GM18499 (cell line): ENCODE measurements around the gene NDRG2.

Source experiments
- ATAC-seq: cut with Tn5 transposase; IDR thresholded peaks from one replicate; pipeline ENCODE4 v1.9.1; 2021; ENCODE audit warnings: moderate number of reproducible peaks; ENCODE audit not compliant: insufficient read depth, unreplicated experiment

The NDRG2 gene

DNA sequence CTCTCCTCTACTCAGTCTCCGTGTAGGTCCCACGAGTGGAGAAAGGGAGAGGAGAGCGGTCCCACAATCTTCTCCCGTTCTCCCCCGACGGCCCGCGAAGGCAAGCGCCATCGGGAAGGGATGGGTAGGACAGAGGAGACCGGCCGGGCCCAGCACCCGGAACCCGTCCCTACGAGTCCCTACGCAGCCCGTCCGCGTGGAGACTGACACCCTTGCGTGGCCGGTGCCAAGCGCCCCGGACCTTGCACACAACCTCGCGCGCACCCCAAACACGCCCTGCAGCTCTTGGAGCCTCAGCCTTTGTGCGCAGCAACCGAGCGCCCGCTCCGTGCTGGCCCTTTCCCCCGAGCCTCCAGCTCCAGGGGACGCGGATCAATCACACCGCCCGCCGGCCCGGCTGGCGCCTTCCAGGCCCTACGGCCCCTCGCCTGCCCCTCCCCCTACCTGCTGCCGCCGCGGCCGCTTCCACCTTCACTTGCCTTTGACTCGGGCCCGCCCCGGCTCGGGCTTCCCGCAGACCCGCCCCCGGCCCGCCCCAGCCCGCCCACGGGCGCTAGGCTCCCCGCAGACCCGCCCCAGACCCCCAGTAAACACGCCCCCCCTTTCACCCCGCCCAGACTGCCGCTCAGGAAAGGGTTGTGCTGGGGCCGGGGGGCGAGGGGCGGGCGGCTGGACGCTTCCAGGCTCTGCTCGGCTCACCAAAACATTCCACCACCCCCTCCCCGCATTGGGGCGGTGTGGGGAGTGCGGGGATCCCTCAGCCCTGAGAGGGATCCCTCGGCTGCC lies at the start of gene NDRG2:
NDRG2 (minus strand) TSS at position 477 of the 786 bp plus-strand sequence. CDS start 1,746 bp downstream, outside the sequence.
- ATAC-seq = no peak

DNA sequence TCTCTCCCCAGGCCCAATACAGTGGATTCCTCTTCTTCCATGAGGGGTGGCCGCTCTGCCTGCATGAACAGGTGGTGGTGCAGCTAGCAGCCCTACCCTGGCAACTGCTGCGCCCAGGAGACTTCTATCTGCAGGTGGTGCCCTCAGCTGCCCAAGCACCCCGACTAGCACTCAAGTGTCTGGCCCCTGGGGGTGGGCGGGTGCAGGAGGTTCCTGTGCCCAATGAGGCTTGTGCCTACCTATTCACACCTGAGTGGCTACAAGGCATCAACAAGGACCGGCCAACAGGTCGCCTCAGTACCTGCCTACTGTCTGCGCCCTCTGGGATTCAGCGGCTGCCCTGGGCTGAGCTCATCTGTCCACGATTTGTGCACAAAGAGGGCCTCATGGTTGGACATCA lies 49.1 kb upstream of the NDRG2 start:
- no peak for ATAC-seq

DNA sequence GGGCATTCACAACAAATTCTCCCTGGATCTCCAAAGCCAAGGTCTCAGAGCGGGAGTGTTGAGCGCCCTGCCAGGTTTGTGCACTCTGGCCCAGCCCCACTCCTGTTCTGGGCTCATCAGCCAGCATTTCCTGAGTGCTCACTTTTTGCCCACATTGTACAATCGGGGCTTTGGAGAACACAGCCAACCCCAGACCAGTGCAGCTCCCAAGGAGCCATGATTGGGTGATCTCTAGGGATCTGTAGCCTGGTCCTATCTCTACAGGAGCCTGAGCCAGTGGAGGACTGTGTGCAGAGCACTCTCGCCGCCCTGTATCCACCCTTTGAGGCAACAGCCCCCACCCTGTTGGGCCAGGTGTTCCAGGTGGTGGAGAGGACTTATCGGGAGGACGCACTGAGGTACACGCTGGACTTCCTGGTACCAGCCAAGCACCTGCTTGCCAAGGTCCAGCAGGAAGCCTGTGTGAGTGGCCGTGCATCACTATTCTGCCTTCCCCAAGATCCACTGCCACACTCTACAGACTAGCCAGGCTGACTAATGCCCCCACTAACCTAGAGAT lies 48.0 kb upstream of the NDRG2 start:
- ATAC-seq = no peak

DNA sequence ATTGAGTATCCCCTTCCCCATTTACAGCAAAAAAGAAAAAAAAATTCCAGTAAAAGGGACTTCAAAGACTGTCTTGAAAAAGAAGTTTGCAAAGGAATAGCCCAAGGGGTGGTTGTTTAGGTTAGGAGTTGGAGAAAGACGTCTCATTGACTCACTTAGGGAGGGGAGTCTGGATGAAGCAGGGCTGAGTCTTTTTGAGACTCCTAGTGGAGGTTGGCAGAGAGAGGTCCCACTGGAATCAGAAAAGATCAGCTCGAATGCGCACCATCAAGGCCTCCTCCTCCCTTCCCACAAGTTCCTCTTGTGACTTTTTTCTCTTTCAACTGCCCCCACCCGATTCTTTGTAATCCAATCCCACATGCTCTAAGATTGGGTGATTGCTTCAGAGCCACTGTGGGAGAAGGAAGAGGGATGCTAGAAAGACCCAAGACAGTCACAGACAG lies 47.2 kb upstream of the NDRG2 start:
- no peak for ATAC-seq

DNA sequence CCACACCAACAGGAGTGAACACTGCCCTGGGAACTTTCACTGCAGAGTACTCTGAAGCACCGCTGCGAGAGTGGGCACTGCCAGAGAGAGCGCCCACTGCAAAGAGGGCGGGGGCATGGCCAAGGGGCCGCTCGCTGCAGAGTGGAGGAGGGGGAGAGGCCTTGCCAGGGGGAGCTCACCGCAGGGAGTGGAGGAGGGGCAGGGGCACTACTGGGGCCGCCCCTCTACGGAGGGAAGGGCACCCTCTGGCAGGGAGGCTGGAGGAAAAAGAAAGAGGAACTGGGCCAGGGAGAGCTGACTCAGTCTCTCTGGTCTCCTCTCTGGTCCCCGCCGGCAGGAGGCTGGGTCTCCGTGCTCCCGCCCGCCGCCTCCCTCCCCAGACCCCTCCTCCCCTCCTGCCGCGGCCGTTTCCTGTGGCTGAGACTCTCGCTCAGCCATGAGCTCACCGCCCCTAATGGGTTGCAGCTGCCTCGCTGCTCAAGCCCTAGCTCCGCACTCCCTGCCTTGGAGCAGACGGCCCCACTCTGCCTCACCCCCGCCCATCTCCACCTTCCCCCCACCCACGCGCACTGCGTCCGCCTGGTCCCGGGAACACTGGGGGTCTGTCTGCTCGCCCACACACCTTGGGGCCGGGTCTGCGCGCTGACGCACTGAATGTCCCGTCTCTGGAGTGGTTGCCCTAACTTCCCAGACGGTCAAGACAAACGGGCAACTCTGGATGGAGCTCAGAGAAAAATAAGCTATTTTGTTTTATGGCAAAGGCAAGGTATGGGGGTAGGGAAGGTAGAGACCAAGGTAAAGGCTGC lies 46.6 kb upstream of the NDRG2 start:
- peak; percentile 53 for ATAC-seq

DNA sequence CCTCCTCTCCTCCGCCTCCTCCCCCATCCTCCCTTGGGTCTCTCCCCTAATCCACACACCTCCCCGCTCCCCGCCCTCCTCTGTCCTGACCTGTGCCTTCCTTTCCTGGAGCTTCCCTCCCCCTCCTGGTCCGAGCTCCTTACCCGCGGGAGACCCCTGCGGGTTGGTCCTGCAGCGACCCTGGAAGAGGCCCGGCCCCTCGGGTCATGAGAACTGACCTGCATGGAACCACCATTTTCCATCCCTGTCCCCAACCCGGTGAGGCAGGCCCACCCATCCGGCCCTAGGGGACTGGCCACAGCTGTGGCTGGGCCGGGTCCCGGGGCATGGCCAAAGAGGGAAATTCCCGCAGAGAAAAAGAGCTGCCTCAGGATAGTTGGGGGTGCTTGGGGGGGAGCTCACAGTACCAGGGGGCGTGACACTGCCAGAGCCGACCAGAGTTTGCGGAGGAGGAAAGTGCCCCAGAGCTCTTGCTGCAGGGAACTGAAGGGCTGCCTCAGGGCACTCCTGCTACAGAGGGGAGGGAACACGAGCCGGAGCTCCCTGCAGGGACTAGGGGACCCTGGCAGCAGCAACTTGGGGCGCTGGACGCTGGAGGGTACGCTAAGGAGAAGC lies 45.9 kb upstream of the NDRG2 start:
- ATAC-seq = no peak

DNA sequence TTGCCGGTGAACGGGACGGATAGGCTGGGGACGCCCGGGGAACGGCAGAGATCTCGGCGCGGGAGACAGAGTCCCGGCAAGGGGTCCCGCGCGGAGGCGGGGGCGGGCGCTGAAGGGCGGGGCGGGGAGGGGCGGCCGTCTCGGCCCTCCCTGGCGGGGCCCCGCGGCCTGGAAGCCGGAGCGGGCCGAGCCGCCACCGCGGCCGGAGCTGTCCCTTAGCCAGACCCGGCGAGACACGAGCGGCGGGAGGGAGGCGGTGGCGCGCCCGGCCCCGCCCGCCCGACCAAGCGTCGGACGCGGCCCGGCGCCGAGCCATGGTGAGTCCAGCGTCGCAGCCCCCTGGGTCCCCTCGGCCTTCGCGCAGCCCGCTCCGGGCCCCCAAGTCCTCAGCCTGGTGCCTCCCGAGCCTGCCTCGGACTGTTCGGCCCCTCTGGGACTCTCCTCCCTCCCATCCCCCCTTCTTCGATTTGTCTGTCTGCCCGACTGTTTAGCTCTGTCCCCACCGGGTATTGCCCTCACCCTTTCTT lies 45.3 kb upstream of the NDRG2 start, which contains the start of gene ARHGEF40:
ARHGEF40 (plus strand) TSS at position 222 of the 527 bp plus-strand sequence; CDS start at position 315, 93 bp downstream.
- ATAC-seq = no peak

DNA sequence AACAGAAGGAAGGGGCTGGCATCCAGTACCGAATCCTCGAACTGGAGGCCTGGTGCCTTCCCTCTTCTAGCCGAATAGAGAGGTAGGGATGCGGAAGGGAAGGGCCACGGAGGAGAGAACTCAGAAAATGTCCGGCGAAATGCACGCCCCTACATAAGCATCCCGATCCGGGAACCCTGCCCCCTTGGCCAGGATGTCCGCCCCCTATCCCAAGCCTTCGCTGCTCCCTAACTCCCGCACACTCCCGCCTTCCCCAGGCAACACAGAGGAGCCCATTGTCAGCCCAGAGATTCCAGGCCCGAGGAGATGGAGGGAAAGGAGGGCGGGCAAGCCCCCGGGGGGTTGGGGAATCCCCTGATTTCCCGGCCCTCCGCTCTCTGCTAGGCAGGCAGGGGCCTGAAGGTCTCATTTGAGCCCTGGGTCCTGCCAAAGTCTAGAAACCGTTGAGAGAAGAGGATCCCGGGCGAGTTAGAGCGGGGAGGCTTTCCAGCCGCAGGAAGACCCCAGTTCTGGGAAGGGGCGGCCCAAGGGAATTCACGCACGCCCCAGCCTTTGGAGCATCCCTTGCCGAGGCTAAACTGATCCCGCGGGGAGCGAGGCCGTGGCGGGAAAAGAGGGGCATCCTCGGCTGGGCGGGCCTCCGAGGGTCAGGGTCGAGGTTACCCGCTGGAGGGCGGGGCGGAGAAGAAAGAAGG lies 44.7 kb upstream of the NDRG2 start:
- ATAC-seq = no peak

DNA sequence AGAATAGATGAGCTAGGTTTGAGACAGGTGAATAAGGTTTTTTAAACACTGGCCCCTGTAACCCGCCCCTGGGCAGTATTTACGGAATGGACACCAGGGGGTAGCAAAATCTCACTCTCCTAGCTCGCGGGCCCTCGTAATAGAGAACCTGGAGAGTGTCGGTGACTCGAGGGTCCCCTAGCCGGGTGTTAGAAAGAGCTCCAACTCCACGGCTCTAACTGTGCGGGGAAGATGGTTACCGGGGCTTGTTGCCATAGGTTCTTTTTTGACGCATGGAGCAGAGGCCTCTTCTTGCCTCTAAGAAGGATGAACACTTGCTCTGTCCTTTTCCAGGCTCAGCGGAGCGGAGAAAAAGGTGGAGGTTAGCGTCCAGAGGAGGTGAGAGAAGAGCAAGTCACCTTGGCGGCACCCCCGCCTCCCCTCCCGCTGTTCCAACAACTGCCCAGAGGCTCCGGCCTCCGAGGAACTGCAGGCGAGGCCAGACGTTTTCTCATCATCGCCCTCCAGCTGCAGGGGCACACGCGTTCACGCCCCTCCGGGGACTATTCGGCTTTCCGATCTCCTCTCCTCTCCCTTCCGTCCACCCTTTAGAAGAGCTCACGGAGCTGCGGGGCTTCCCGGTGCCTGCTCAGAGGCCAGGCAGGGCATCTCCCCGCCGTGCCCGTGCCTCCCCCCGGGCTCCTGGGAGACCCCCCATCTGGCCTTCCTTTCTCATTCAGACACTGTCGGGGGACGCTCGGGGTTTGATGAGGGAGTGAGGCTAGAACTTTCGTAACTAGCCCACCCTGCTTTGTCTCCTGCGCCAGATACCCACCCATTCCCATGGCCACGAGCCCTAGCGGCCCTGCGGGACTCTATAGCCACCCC lies 43.9 kb upstream of the NDRG2 start:
- no peak for ATAC-seq

DNA sequence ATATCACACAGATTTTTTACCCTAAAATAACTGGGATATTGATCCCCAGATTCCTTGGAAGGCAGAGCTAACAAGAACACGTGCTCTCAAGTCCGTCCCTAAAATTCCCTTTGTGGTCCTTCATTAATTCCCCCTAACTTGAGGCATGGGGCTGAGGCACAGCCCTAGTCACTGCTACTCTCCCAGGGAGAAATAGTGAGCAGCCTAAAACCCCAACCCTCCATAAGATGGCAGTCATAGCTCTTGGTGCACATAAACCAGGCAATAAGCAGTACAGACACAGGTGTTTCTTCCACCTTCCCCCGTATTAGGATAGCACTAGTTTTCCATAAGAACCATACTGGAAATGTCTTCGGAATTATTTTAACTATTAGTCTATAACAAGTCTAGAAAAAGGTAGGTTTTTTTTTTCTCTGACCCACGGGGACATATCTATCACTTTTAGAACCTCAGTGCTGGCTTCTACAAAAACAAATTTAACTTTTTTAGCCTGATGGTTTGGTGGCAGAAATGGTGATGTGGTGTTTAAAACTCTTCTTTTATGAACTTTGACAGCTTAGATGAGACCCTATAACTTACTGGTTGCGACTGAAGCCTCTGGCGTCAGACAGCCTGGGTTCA lies 42.1 kb upstream of the NDRG2 start:
- ATAC-seq = no peak

DNA sequence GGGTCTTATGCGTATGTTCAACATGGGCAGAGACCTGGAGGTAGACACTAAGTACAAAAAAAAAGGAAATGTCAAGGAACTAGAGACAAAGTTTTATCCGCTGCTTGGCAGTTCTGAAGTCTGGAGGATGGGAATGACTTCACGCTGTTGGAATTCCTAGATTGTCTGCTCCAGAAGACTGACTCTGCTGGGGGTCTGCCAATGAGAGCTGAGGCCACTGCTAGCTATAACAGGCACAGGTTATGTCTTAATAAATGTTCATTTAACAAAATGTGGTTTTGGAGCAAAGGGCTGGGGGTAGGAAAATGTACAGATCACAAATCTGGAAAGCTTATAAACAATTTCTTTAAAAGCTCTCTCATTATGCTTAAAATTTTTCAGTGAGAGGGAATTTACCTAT lies 38.6 kb upstream of the NDRG2 start:
- ATAC-seq = no peak

DNA sequence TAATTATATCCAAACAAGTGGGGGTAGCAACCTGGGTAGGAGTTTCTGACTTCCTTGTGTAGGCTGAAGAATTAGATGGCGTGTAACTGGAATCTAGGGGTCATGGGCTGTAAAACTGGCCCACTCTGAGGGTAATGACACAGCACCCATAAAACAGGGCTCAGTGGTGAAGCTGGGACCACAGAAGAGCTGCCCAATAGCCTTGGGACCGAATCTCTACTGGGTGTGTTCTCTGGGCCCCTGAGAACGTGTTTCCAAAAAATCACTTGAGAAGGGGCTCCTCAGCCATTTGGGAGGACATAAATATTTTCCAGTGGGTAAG lies 36.4 kb upstream of the NDRG2 start:
- no peak for ATAC-seq

DNA sequence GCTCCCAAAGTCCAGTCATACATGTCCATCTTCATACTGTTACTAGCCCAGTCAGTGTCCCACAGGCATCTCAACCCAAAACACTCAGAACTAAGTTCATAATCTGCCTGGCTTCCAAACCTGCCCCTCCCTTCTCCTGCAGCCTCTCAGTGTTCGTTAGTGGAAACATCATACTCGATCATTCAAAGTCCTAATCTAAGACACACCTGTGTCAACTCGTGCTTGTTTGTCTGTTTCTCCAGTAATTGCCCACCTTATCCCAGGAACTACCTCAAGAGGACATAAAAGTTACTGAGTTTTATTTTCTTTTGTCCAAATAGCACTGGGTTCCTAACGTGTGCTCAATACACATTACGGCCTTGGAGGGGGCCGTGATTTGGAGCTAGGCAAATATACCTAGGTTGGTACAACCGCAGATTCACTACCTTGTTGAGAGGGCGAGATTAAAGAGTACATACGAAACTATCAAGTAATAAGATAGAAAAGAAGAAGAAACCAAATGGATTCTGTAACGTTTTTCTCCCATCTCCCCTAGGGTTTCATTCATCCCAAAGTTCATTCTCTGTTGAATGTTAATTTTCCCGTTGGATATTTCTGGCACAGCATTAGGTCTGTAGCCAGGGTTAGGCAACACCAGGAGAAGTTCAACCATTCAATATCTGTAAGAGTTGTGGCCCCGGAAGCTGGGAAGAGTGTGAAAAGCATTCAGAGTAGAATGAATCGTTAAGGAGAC lies 35.9 kb upstream of the NDRG2 start:
- no peak for ATAC-seq

DNA sequence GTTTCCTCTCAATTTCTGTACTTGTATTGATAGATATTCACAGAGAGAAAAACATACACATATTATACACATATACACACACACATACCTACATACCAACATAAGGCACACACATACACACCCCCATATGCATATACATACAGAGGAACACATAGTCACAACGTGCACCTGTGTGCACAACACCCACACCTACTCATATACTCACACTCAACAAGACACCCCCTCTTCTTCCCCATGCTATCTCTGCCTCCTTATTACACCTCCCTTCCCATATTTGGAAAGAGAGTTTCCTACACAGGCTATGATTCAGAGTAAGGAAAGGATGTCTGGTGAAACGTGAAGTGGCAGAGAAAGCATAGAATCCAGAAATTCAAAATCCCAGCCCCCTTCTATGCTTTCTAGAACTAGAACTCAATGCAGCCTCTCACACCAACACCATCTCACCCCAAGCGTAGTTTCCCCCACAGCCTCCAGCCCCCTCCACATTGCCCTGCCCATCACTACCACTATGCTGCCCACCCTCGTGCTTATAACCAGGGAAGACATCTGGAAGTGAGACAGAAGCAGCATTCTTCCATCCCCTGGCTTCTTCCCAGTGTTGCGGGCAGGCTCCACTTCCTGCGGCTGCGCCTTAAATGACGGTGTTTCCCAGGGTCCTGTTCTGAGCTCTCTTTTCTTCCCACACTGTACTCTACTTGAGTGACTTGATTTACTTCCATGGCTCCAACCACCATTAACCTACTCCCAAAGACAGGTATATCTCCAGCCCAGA lies 35.2 kb upstream of the NDRG2 start:
- ATAC-seq = no peak

DNA sequence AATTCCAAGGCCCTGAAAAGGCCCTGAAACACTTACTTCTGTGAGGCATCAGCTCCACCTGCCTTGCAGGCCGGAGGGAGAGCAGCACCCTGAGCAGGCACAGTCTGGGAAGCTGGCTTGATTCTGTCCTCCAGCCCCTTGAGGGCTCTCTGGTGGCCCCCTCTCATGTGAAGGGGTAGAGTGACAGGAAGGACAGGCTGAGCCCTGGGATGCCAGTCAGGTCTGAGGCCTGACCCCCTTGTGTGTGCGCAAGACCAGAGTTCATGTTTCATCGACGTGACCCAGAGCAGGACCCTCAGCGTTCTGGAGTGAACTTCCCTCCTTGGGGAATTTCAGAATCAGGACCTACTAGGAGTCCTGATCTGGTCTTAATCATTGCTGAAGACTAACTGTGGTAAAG lies 34.0 kb upstream of the NDRG2 start:
- no peak for ATAC-seq

DNA sequence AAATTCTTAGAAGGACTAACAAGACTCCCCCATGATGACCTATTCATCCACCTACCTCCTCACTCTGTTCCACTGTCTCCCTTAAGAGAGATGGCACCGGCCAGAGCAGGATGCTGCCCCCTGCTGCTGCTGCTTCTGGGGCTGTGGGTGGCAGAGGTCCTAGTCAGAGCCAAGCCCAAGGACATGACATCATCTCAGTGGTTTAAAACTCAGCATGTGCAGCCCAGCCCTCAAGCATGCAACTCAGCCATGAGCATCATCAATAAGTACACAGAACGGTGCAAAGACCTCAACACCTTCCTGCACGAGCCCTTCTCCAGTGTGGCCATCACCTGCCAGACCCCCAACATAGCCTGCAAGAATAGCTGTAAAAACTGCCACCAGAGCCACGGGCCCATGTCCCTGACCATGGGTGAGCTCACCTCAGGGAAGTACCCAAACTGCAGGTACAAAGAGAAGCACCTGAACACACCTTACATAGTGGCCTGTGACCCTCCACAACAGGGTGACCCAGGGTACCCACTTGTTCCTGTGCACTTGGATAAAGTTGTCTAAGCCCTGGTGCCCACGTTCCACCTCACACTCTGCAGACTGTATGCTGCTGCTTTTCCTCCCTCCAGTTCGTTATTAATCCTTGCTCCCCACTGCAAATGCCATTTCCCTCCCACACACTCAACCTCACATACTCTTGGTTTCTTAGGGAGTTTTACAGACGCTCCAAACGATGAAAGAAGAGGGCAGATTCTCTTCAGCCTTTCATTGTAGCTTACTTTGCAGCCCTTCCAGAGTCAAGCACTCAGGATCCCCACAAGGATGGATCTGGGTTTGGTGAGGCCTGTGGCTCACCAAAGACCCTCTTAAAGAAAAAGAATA lies 33.2 kb upstream of the NDRG2 start, which contains the start of gene RNASE8:
RNASE8 (plus strand) TSS at position 20 of the 873 bp plus-strand sequence; CDS start at position 91, 71 bp downstream.
- no peak for ATAC-seq
